K562 (cell line): ENCODE results near the gene ECI2. TPM values are rescaled to one million over a fixed set of nuclear protein-coding genes. Genes with fewer than 3 reads are reported as not detected.

Experiments used
- ARID4B ChIP-seq: sonication (generic); formaldehyde crosslinking; IDR thresholded peaks from 2 replicates; pipeline ENCODE4 v1.8.0; 2022; ENCODE audit warnings: mild to moderate bottlenecking, missing genetic modification reagents
- ATF7 ChIP-seq: fragments of 450-650 bp; IDR thresholded peaks from 2 replicates; pipeline ENCODE4 v1.7.1; 2014; ENCODE audit warnings: mild to moderate bottlenecking, moderate library complexity
- BCL6 ChIP-seq: fragments of 250-450 bp; sonication (Bioruptor Pico); IDR thresholded peaks from 2 replicates; pipeline ENCODE4 v1.4.0; 2020
- CBFB ChIP-seq: sonication (generic); formaldehyde crosslinking; IDR thresholded peaks from 2 replicates; pipeline ENCODE4 v1.4.0; 2020; ENCODE audit warnings: mild to moderate bottlenecking, missing genetic modification reagents
- CXXC5 ChIP-seq: fragments of 250-450 bp; sonication (Bioruptor Pico); IDR thresholded peaks from 2 replicates; pipeline ENCODE4 v1.8.0; 2022; ENCODE audit warnings: inconsistent platforms, mild to moderate bottlenecking, moderate library complexity
- HNRNPUL1 ChIP-seq: fragments of 200-400 bp; formaldehyde crosslinking; IDR thresholded peaks from 2 replicates; pipeline ENCODE4 v1.6.1; 2017; ENCODE audit warnings: low read length
- IRF1 ChIP-seq: sonication (generic); formaldehyde crosslinking; IDR thresholded peaks from 2 replicates; pipeline ENCODE4 v1.8.0; 2022; ENCODE audit warnings: missing genetic modification reagents, mild to moderate bottlenecking, borderline replicate concordance
- NFYB ChIP-seq: IDR thresholded peaks from 2 replicates; pipeline ENCODE4 v1.6.1; 2011; ENCODE audit warnings: mild to moderate bottlenecking, moderate library complexity; ENCODE audit not compliant: insufficient read length; ENCODE audit errors: extremely low read depth
- TOE1 ChIP-seq, 2 experiments: fragments of 450-650 bp in 1 of 2; sonication (generic) in 1 of 2; formaldehyde crosslinking in 1 of 2; IDR thresholded peaks; 2 replicates each; pipeline versions ENCODE4 v1.7.1 to v1.8.0; 2016 to 2022; ENCODE audit warnings: borderline replicate concordance in 2 of 2, mild to moderate bottlenecking in 2 of 2, antibody characterized with exemption in 1 of 2, inconsistent platforms in 1 of 2, low read depth in 1 of 2, missing genetic modification reagents in 1 of 2, moderate library complexity in 1 of 2
- ZBTB33 ChIP-seq: sonication (generic); formaldehyde crosslinking; IDR thresholded peaks from 2 replicates; pipeline ENCODE4 v1.8.1; 2023; ENCODE audit warnings: mild to moderate bottlenecking, missing genetic modification reagents
- ZFX ChIP-seq: sonication (generic); formaldehyde crosslinking; IDR thresholded peaks from 2 replicates; pipeline ENCODE4 v1.8.0; 2022; ENCODE audit warnings: mild to moderate bottlenecking, missing genetic modification reagents, moderate library complexity
- ZNF282 ChIP-seq: sonication (generic); formaldehyde crosslinking; IDR thresholded peaks from 2 replicates; pipeline ENCODE4 v1.8.1; 2023; ENCODE audit warnings: missing genetic modification reagents
- ZNF311 ChIP-seq: fragments of 250-450 bp; sonication (Bioruptor Pico); IDR thresholded peaks from 2 replicates; pipeline ENCODE4 v1.4.0; 2020; ENCODE audit warnings: mild to moderate bottlenecking, moderate library complexity
- polyA plus RNA-seq, 8 experiments: library from polyadenylated mRNA; depleted of rRNA in 4 of 8; stranded (reverse) in 5 of 8; unstranded in 3 of 8; fragments of >200 nt; fragmentation: Nextera tagmentation in 2 of 8; fragmentation: Illumina TruSeq in 1 of 8; extraction: Ambion mirVana in 2 of 8; extraction: Trizol in 1 of 8; gene quantifications; 2 replicates each; pipeline versions ENCODE4 v1.2.1 to v1.2.3, GENCODE V29; 2011 to 2014; ENCODE audit warnings: inconsistent platforms in 1 of 8, missing spikeins in 1 of 8
- total RNA-seq, 7 experiments: library from RNA; depleted of rRNA in 6 of 7; stranded (reverse); fragments of >200 nt in 6 of 7; fragmentation: Illumina TruSeq in 2 of 7; extraction: Trizol in 2 of 7; gene quantifications; 2 replicates each; pipeline versions ENCODE4 v1.2.1 to v1.2.3, GENCODE V29; 2011 to 2021; ENCODE audit warnings: low replicate concordance in 1 of 7
- TF ChIP-seq, protein P1 (sequence below): fragments of 250-450 bp; sonication (Bioruptor Pico); IDR thresholded peaks from 2 replicates; pipeline ENCODE4 v1.4.0; 2020; ENCODE audit warnings: mild to moderate bottlenecking, moderate library complexity, borderline replicate concordance
- TF ChIP-seq, protein P2 (sequence below): sonication (generic); formaldehyde crosslinking; IDR thresholded peaks from 2 replicates; pipeline ENCODE4 v1.5.0; 2020; ENCODE audit warnings: missing genetic modification reagents

ECI2 gene
- total and polyA plus RNA-seq, 9 of the 15 experiments (the other 6 are each of a cell fraction or from before 2014, with no cell fraction given), result 80.7 to 377 (median 142) TPM

- TF ChIP-seq, protein P1, sequence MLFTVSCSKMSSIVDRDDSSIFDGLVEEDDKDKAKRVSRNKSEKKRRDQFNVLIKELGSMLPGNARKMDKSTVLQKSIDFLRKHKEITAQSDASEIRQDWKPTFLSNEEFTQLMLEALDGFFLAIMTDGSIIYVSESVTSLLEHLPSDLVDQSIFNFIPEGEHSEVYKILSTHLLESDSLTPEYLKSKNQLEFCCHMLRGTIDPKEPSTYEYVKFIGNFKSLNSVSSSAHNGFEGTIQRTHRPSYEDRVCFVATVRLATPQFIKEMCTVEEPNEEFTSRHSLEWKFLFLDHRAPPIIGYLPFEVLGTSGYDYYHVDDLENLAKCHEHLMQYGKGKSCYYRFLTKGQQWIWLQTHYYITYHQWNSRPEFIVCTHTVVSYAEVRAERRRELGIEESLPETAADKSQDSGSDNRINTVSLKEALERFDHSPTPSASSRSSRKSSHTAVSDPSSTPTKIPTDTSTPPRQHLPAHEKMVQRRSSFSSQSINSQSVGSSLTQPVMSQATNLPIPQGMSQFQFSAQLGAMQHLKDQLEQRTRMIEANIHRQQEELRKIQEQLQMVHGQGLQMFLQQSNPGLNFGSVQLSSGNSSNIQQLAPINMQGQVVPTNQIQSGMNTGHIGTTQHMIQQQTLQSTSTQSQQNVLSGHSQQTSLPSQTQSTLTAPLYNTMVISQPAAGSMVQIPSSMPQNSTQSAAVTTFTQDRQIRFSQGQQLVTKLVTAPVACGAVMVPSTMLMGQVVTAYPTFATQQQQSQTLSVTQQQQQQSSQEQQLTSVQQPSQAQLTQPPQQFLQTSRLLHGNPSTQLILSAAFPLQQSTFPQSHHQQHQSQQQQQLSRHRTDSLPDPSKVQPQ (CRISPR knock-in tag), result no peak
- no peak for TF ChIP-seq ZNF311
- peak; percentile 86; the same call in 1 of the 2 replicates for TF ChIP-seq ARID4B (CRISPR knock-in tag)
- peak; percentile 95 for TF ChIP-seq ZFX (CRISPR knock-in tag)
- 0 out of 2 replicates have a peak, but pooled peaks have one; percentile 21 for TF ChIP-seq IRF1 (CRISPR knock-in tag)
- TF ChIP-seq, protein P2, sequence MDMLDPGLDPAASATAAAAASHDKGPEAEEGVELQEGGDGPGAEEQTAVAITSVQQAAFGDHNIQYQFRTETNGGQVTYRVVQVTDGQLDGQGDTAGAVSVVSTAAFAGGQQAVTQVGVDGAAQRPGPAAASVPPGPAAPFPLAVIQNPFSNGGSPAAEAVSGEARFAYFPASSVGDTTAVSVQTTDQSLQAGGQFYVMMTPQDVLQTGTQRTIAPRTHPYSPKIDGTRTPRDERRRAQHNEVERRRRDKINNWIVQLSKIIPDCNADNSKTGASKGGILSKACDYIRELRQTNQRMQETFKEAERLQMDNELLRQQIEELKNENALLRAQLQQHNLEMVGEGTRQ, result no peak
- TF ChIP-seq CBFB (CRISPR knock-in tag), result peak; percentile 71; the same call in 1 of the 2 replicates
- no peak for TF ChIP-seq HNRNPUL1
- TF ChIP-seq NFYB, result no peak
- no peak for TF ChIP-seq ZNF282
- TF ChIP-seq ZBTB33 (CRISPR knock-in tag), result peak; percentile 61; the same call in 1 of the 2 replicates
- peak; percentile 86 for TF ChIP-seq CXXC5
- TF ChIP-seq TOE1 (IDR thresholded peaks at IDR 0.05; ENCODE audit: borderline replicate concordance), result peak; percentile 42; the same call in 1 of the 2 replicates
- 0 out of 2 replicates have a peak, but pooled peaks have one; percentile 49 for TF ChIP-seq TOE1 (CRISPR knock-in tag; IDR thresholded peaks at IDR 0.05; ENCODE audit: borderline replicate concordance, low read depth)
- TF ChIP-seq BCL6, result no peak
- peak; percentile 80 for TF ChIP-seq ATF7
Measured at GRCh38 chr6:4134841-4135664, at the start of gene ECI2 (continued).
